HEK293 (cell line): ENCODE measurements around the gene TTN.

Experiments used
- CTCF ChIA-PET: fragments of 350-600 bp; formaldehyde crosslinking; extraction: SDS; loops from one replicate; lab custom pipeline; 2021; ENCODE audit warnings: antibody characterized with exemption; lab: Yijun Ruan, JAX
- POLR2A ChIA-PET: fragments of 300-600 bp; formaldehyde crosslinking; extraction: SDS; loops from one replicate; lab custom pipeline; 2020; ENCODE audit warnings: antibody characterized with exemption, inconsistent platforms; lab: Yijun Ruan, JAX
- H3K27ac ChIP-seq: fragments of 200-500 bp; sonication (Bioruptor generic); 2 replicates; pipeline ENCODE4 v1.5.1; 2014; ENCODE audit warnings: low read depth, low read length, control low read depth, inconsistent platforms; ENCODE audit errors: extremely low read depth
- H3K36me3 ChIP-seq, 2 experiments: fragments of 200-500 bp in 1 of 2; sonication (Bioruptor generic) in 1 of 2; 1 replicate in 1 of 2; 2 replicates in 1 of 2; pipeline ENCODE4 v1.5.1; 2014 to 2017; ENCODE audit warnings: inconsistent platforms in 2 of 2, low read length in 2 of 2; ENCODE audit not compliant: control insufficient read depth in 2 of 2, insufficient read depth in 1 of 2
- H3K4me1 ChIP-seq: fragments of 200-500 bp; sonication (Bioruptor generic); 2 replicates; pipeline ENCODE4 v1.5.1; 2014; ENCODE audit warnings: mild to moderate bottlenecking, low read length, inconsistent platforms; ENCODE audit not compliant: control insufficient read depth, insufficient read depth
- H3K4me3 ChIP-seq: 2 replicates; pipeline ENCODE4 v1.5.1; 2011; ENCODE audit warnings: low read depth, mild to moderate bottlenecking, control low read depth, low read length, moderate library complexity
- H3K9me3 ChIP-seq: fragments of 200-500 bp; sonication (Bioruptor generic); 2 replicates; pipeline ENCODE4 v1.5.1; 2014; ENCODE audit warnings: low read depth, low read length, inconsistent platforms; ENCODE audit not compliant: control insufficient read depth, insufficient read depth
- AEBP2 ChIP-seq: fragments of 450-650 bp; formaldehyde crosslinking; IDR thresholded peaks from 2 replicates; pipeline ENCODE4 v1.5.1; 2016; ENCODE audit warnings: missing biosample characterization, missing genetic modification characterization, borderline replicate concordance
- IKZF3 ChIP-seq: fragments of 450-650 bp; IDR thresholded peaks from 2 replicates; pipeline ENCODE4 v1.5.0; 2018; ENCODE audit warnings: missing biosample characterization, mild to moderate bottlenecking, missing genetic modification characterization, moderate library complexity
- KLF16 ChIP-seq: fragments of 450-650 bp; formaldehyde crosslinking; IDR thresholded peaks from 2 replicates; pipeline ENCODE4 v1.5.1; 2017; ENCODE audit warnings: missing biosample characterization, missing genetic modification characterization
- MZF1 ChIP-seq: fragments of 450-650 bp; formaldehyde crosslinking; IDR thresholded peaks from 2 replicates; pipeline ENCODE4 v1.5.1; 2017; ENCODE audit warnings: missing biosample characterization, missing genetic modification characterization, borderline replicate concordance
- REPIN1 ChIP-seq: fragments of 450-650 bp; formaldehyde crosslinking; IDR thresholded peaks from 2 replicates; pipeline ENCODE4 v1.5.1; 2017; ENCODE audit warnings: missing biosample characterization, missing genetic modification characterization, low read depth
- ZBTB1 ChIP-seq: fragments of 450-650 bp; formaldehyde crosslinking; IDR thresholded peaks from 2 replicates; pipeline ENCODE4 v1.5.1; 2016; ENCODE audit warnings: missing biosample characterization, missing genetic modification characterization
- ZBTB7A ChIP-seq: fragments of 450-650 bp; formaldehyde crosslinking; IDR thresholded peaks from 2 replicates; pipeline ENCODE4 v1.5.1; 2016; ENCODE audit warnings: low read depth, missing biosample characterization, missing genetic modification characterization
- ZEB2 ChIP-seq: fragments of 450-650 bp; formaldehyde crosslinking; IDR thresholded peaks from 2 replicates; pipeline ENCODE4 v1.5.1; 2016; ENCODE audit warnings: missing biosample characterization, missing genetic modification characterization
- ZNF121 ChIP-seq: fragments of 450-650 bp; formaldehyde crosslinking; IDR thresholded peaks from 2 replicates; pipeline ENCODE4 v1.5.1; 2016; ENCODE audit warnings: missing biosample characterization, missing genetic modification characterization
- ZNF146 ChIP-seq: fragments of 450-650 bp; formaldehyde crosslinking; IDR thresholded peaks from 2 replicates; pipeline ENCODE4 v1.5.1; 2016; ENCODE audit warnings: missing biosample characterization, missing genetic modification characterization
- ZNF223 ChIP-seq: fragments of 450-650 bp; formaldehyde crosslinking; IDR thresholded peaks from 2 replicates; pipeline ENCODE4 v1.5.1; 2016; ENCODE audit warnings: missing biosample characterization, missing genetic modification characterization
- ZNF24 ChIP-seq: fragments of 450-650 bp; formaldehyde crosslinking; IDR thresholded peaks from 2 replicates; pipeline ENCODE4 v1.5.1; 2016; ENCODE audit warnings: missing biosample characterization, missing genetic modification characterization
- ZNF426 ChIP-seq: fragments of 450-650 bp; formaldehyde crosslinking; IDR thresholded peaks from 2 replicates; pipeline ENCODE4 v1.5.1; 2017; ENCODE audit warnings: missing biosample characterization, missing genetic modification characterization, mild to moderate bottlenecking, inconsistent platforms, moderate library complexity
- ZNF473 ChIP-seq: fragments of 450-650 bp; formaldehyde crosslinking; IDR thresholded peaks from 2 replicates; pipeline ENCODE4 v1.5.1; 2017; ENCODE audit warnings: missing biosample characterization, missing genetic modification characterization
- ZNF518A ChIP-seq: fragments of 450-650 bp; formaldehyde crosslinking; conservative IDR thresholded peaks from 2 replicates; pipeline ENCODE4 v1.5.1; 2016; ENCODE audit warnings: low read depth, missing biosample characterization, missing genetic modification characterization
- ZNF548 ChIP-seq: fragments of 450-650 bp; formaldehyde crosslinking; IDR thresholded peaks from 2 replicates; pipeline ENCODE4 v1.5.1; 2016; ENCODE audit warnings: missing biosample characterization, missing genetic modification characterization
- ZNF677 ChIP-seq: fragments of 450-650 bp; IDR thresholded peaks from 2 replicates; pipeline ENCODE4 v1.5.0; 2018; ENCODE audit warnings: missing biosample characterization, mild to moderate bottlenecking, missing genetic modification characterization, moderate library complexity
- ZNF791 ChIP-seq: fragments of 450-650 bp; formaldehyde crosslinking; IDR thresholded peaks from 2 replicates; pipeline ENCODE4 v1.5.1; 2016; ENCODE audit warnings: missing biosample characterization, missing genetic modification characterization
- ZSCAN16 ChIP-seq: fragments of 450-650 bp; formaldehyde crosslinking; IDR thresholded peaks from 2 replicates; pipeline ENCODE4 v1.5.1; 2016; ENCODE audit warnings: missing biosample characterization, missing genetic modification characterization
- TF ChIP-seq, protein P1 (sequence below): fragments of 450-650 bp; formaldehyde crosslinking; IDR thresholded peaks from 2 replicates; pipeline ENCODE4 v1.5.1; 2016; ENCODE audit warnings: missing biosample characterization, missing genetic modification characterization
- TF ChIP-seq, protein P2 (sequence below): fragments of 450-650 bp; formaldehyde crosslinking; IDR thresholded peaks from 2 replicates; pipeline ENCODE4 v1.5.1; 2017; ENCODE audit warnings: missing biosample characterization, missing genetic modification characterization
- TF ChIP-seq, protein P3 (sequence below): fragments of 450-650 bp; formaldehyde crosslinking; IDR thresholded peaks from 2 replicates; pipeline ENCODE4 v1.5.1; 2016; ENCODE audit warnings: missing biosample characterization, missing genetic modification characterization

TTN gene

DNA sequence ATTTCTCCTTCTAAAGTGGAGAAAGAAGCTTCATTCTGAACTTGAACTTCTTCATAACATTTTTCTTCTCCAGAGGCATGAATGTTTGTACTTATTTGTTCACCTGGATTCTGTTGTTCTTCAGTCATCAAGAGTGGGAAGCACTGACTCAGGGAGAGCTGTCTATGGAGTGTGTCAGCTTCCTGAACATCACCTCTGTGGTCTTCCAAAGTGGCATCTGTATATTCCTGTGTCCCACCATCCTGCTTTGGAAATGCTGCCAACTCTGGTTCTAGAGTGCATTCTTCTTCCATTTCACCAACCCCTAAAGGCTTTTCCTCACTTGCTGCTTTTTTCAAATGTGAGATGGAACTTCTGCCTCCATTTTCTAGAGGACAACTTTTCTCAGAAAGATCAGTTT lies 59.5 kb downstream of the TTN start (continued):
- TF ChIP-seq ZNF518A (no peak), AEBP2 (no peak), KLF16 (tag by site-specific recombination) (no peak), ZNF121 (tag by site-specific recombination) (no peak)
- TF ChIP-seq, protein P1, sequence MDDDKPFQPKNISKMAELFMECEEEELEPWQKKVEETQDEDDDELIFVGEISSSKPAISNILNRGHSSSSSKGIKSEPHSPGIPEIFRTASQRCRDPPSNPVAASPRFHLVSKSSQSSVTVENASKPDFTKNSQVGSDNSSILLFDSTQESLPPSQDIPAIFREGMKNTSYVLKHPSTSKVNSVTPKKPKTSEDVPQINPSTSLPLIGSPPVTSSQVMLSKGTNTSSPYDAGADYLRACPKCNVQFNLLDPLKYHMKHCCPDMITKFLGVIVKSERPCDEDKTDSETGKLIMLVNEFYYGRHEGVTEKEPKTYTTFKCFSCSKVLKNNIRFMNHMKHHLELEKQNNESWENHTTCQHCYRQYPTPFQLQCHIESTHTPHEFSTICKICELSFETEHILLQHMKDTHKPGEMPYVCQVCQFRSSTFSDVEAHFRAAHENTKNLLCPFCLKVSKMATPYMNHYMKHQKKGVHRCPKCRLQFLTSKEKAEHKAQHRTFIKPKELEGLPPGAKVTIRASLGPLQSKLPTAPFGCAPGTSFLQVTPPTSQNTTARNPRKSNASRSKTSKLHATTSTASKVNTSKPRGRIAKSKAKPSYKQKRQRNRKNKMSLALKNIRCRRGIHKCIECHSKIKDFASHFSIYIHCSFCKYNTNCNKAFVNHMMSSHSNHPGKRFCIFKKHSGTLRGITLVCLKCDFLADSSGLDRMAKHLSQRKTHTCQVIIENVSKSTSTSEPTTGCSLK (tag by site-specific recombination): no peak
- TF ChIP-seq, all 188 proteins: peak for 0

- no peaks in the 10 kb centered on the region for H3K9me3 ChIP-seq
- no peak overlapping the region for H3K27ac ChIP-seq
- no peaks in the 10 kb centered on the region for H3K36me3 ChIP-seq
- ChIA-PET POLR2A (no interaction called here), CTCF (interaction anchor here (0.5 kb wide), 1 partner anchor 34 kb away, joined by 3 read pairs; no protein-coding TSS in a partner anchor)
- TF ChIP-seq ZNF223 (tag by site-specific recombination): no peak
- H3K4me3 ChIP-seq: no peak overlapping the region
- no peaks in the 10 kb centered on the region for H3K4me1 ChIP-seq
These were observed 72.7 kb downstream of the TTN start for GRCh38 chr2:178734518-178734917.

- POLR2A ChIA-PET: no interaction called here
- Histone ChIP-seq H3K9me3 (no peaks in the 10 kb centered on the region), H3K4me3 (no peak overlapping the region), H3K36me3 (no peaks in the 10 kb centered on the region), H3K27ac (no peak overlapping the region), H3K4me1 (no peaks in the 10 kb centered on the region)
- CTCF ChIA-PET: interaction anchor here (0.5 kb wide), 1 partner anchor 34 kb away, joined by 3 read pairs; no protein-coding TSS in a partner anchor
- no peak for TF ChIP-seq ZNF677 (tag by site-specific recombination)
- TF ChIP-seq ZNF426 (tag by site-specific recombination): no peak
- TF ChIP-seq IKZF3 (tag by site-specific recombination): no peak
- TF ChIP-seq ZNF24 (tag by site-specific recombination): no peak
- no peak for TF ChIP-seq REPIN1 (tag by site-specific recombination)
- TF ChIP-seq ZNF146 (tag by site-specific recombination): no peak
- no peak for TF ChIP-seq ZNF791 (tag by site-specific recombination)
- TF ChIP-seq MZF1 (tag by site-specific recombination): no peak
- TF ChIP-seq ZNF473 (tag by site-specific recombination): no peak
- no peak for TF ChIP-seq ZBTB1 (tag by site-specific recombination)
- no peak for TF ChIP-seq ZSCAN16
- TF ChIP-seq ZNF548 (tag by site-specific recombination): no peak
- TF ChIP-seq ZBTB7A: no peak
- TF ChIP-seq, protein P2, sequence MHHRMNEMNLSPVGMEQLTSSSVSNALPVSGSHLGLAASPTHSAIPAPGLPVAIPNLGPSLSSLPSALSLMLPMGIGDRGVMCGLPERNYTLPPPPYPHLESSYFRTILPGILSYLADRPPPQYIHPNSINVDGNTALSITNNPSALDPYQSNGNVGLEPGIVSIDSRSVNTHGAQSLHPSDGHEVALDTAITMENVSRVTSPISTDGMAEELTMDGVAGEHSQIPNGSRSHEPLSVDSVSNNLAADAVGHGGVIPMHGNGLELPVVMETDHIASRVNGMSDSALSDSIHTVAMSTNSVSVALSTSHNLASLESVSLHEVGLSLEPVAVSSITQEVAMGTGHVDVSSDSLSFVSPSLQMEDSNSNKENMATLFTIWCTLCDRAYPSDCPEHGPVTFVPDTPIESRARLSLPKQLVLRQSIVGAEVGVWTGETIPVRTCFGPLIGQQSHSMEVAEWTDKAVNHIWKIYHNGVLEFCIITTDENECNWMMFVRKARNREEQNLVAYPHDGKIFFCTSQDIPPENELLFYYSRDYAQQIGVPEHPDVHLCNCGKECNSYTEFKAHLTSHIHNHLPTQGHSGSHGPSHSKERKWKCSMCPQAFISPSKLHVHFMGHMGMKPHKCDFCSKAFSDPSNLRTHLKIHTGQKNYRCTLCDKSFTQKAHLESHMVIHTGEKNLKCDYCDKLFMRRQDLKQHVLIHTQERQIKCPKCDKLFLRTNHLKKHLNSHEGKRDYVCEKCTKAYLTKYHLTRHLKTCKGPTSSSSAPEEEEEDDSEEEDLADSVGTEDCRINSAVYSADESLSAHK (tag by site-specific recombination): no peak
- TF ChIP-seq, protein P3, sequence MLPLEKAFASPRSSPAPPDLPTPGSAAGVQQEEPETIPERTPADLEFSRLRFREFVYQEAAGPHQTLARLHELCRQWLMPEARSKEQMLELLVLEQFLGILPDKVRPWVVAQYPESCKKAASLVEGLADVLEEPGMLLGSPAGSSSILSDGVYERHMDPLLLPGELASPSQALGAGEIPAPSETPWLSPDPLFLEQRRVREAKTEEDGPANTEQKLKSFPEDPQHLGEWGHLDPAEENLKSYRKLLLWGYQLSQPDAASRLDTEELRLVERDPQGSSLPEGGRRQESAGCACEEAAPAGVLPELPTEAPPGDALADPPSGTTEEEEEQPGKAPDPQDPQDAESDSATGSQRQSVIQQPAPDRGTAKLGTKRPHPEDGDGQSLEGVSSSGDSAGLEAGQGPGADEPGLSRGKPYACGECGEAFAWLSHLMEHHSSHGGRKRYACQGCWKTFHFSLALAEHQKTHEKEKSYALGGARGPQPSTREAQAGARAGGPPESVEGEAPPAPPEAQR: no peak
- no peak for TF ChIP-seq ZEB2 (tag by site-specific recombination)
These were observed 73.2 kb downstream of the TTN start for GRCh38 chr2:178733975-178734374.
